ENCODE results near the gene ELF1. TPM values are rescaled to one million over a fixed set of nuclear protein-coding genes. Genes with fewer than 3 reads are reported as not detected.
"Not testable (repeated sequence)": the region's sequence is repeated elsewhere in the genome, so short reads cannot be mapped to it uniquely, and the experiment has no call there.

The ELF1 gene
- total RNA-seq, 4 donors from 2014 or later, result 61.9 to 84.5 (median 71.5) TPM

DNA sequence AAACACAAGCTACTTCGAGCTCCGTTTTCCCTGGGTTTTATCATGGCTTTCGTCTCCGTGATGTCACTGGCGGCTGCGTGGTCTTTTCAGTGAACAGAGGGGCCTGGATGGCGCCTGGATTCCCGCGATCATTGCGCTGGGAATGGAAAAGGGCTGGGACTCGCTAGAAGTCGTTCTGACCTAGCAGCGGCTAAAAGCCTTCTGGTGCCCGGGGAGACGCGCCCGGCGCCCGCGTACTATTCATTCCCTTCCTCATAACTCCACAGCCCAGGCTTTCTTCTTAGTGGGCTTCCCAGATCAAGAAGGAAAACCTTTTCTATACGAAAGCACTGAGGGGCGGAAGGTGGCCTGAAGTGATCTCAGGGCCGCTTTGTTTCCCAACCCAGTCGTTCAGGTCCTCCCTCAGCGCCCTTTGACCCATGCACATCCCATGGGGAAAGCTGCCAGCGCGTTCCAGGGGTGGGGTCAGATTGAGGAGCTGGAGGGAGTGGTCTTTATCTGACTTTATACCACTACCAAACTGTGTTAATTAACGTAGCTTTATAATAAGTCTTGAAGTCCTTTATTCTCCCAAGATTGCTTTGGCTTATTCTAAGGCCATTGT is 96.6 kb downstream of the ELF1 start:
- TF ChIP-seq, protein P1, sequence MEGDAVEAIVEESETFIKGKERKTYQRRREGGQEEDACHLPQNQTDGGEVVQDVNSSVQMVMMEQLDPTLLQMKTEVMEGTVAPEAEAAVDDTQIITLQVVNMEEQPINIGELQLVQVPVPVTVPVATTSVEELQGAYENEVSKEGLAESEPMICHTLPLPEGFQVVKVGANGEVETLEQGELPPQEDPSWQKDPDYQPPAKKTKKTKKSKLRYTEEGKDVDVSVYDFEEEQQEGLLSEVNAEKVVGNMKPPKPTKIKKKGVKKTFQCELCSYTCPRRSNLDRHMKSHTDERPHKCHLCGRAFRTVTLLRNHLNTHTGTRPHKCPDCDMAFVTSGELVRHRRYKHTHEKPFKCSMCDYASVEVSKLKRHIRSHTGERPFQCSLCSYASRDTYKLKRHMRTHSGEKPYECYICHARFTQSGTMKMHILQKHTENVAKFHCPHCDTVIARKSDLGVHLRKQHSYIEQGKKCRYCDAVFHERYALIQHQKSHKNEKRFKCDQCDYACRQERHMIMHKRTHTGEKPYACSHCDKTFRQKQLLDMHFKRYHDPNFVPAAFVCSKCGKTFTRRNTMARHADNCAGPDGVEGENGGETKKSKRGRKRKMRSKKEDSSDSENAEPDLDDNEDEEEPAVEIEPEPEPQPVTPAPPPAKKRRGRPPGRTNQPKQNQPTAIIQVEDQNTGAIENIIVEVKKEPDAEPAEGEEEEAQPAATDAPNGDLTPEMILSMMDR (IDR thresholded peaks at IDR 0.05), result no peak
- TF ChIP-seq POLR2A (IDR thresholded peaks at IDR 0.05), result no peak
- Histone ChIP-seq H3K27ac (peak overlapping the region in 1 of 4 donors; percentile 6), H3K4me1 (peaks cover 7 to 20% (median 7%) of the 10 kb centered on the region in 3 donors), H3K27me3 (no peaks in the 10 kb centered on the region), H3K9me3 (no peaks in the 10 kb centered on the region), H3K4me3 (no peak overlapping the region), H3K36me3 (peaks cover 0 to 7% (median 0%) of the 10 kb centered on the region in 3 donors)
- no peak for DNase-seq
- 53 to 82% methylated on average over 24 to 25 of the region's 28 CpGs for WGBS, 2 donors
- intact Hi-C loops (cut with DNase I), result no loop called here

- 5 to 13% methylated on average over 5 of the region's 5 CpGs for WGBS, 2 donors
- Histone ChIP-seq H3K9me3 (no peaks in the 10 kb centered on the region), H3K4me1 (peaks cover 7 to 20% (median 7%) of the 10 kb centered on the region in 3 donors), H3K4me3 (peak overlapping the region; percentile 55 to 74 (median 64)), H3K36me3 (peaks cover 0 to 4% (median 0%) of the 10 kb centered on the region in 3 donors), H3K27ac (peak overlapping the region; percentile 82 to 90 (median 90)), H3K27me3 (no peaks in the 10 kb centered on the region)
- TF ChIP-seq, protein P1 (IDR thresholded peaks at IDR 0.05), result no peak
- no peak for TF ChIP-seq POLR2A (IDR thresholded peaks at IDR 0.05)
- intact Hi-C loops (cut with DNase I), result no loop called here
- no peak for DNase-seq
Measured at GRCh38 chr13:40920826-40921225, 98.3 kb downstream of the ELF1 start.

DNA sequence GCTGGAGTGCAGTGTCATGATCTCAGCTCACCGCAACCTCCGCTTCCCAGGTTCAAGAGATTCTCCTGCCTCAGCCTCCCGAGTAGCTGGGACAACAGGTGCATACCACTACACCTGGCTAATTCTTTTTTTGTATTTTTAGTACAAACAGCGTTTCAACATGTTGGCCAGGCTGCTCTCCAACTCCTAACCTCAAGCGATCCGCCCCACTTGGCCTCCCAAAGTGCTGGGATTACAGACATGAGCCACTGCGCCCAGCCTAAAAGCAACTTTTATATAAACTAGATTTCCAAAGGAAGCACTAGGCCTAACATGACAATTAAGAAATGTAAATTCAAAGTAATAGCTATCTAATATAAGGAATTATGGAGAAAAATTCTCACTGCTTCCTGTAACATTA is 99.2 kb downstream of the ELF1 start:
- H3K27me3 ChIP-seq; H3K36me3 ChIP-seq; intact Hi-C loops (cut with DNase I); DNase-seq; H3K4me3 ChIP-seq; H3K9me3 ChIP-seq: not testable (repeated sequence)
- 63 to 67% methylated on average over 7 of the region's 7 CpGs for WGBS, 2 donors
- peak overlapping the region in 2 of 4 donors; percentile 90 for H3K27ac ChIP-seq
- H3K4me1 ChIP-seq, result peaks cover 7 to 24% (median 7%) of the 10 kb centered on the region in 3 donors

GRCh38 chr13:40916207-40916998 is 102.7 kb downstream of the ELF1 start:
- H3K4me1 ChIP-seq, result peaks cover 7 to 25% (median 7%) of the 10 kb centered on the region in 3 donors
- H3K4me3 ChIP-seq, result no peak overlapping the region
- no peaks in the 10 kb centered on the region for H3K27me3 ChIP-seq
- DNase-seq, result no peak
- no peak overlapping the region for H3K27ac ChIP-seq
- WGBS, 2 donors, result 72 to 84% methylated on average over 6 of the region's 6 CpGs
- H3K36me3 ChIP-seq, result no peaks in the 10 kb centered on the region
- no peak for TF ChIP-seq POLR2A (IDR thresholded peaks at IDR 0.05)
- TF ChIP-seq, protein P1 (IDR thresholded peaks at IDR 0.05), result no peak
- no peaks in the 10 kb centered on the region for H3K9me3 ChIP-seq
- intact Hi-C loops (cut with DNase I), result no loop called here

DNA sequence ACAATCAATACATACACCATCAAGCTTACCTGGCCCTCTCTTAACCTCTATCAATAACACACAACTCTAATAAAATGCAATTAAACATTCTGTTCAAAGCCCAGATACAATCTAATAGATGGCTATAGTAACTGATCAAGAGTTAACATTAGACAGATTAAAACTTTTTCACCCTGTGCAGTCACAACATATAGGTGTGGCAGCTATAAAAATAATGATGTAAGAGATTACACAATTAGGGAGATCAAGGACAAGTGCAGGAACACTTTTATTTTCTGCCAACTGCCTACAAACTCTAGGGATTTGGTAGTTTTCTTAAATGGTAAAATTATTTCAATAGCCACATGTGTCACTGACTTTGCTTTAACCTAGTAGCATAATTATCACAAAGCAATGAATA is 104.3 kb downstream of the ELF1 start:
- H3K27me3 ChIP-seq; H3K4me3 ChIP-seq; H3K36me3 ChIP-seq; H3K27ac ChIP-seq; DNase-seq; intact Hi-C loops (cut with DNase I); H3K9me3 ChIP-seq: not testable (repeated sequence)
- peaks cover 0 to 12% (median 0%) of the 10 kb centered on the region in 3 donors for H3K4me1 ChIP-seq

DNA sequence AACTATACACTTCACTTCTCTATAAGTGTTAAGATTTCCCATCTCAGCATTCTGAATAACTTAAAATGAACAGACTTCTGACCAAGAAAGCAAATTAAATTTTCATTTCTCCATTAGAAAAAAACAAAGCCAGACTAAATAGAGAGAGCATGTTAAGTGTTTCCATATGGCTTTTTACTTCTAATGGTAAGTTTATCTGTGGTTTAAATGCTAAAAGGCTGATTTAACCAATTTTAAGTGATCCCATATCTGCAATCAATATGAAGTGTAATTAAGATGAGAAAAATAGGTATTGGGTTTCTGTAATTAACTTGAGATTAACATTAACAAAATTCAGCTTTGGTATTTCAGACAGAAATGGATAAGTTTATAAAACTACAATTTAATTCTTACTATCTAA is 107.8 kb downstream of the ELF1 start:
- intact Hi-C loops (cut with DNase I), result no loop called here
- H3K9me3 ChIP-seq, result no peaks in the 10 kb centered on the region

More for the DNA sequence above, 107.8 kb downstream of the ELF1 start:
- Histone ChIP-seq H3K27me3 (no peaks in the 10 kb centered on the region), H3K4me3 (no peak overlapping the region), H3K4me1 (peaks cover 0 to 9% (median 0%) of the 10 kb centered on the region in 3 donors), H3K27ac (no peak overlapping the region), H3K36me3 (no peaks in the 10 kb centered on the region)
- DNase-seq, result no peak
- TF ChIP-seq, protein P1 (IDR thresholded peaks at IDR 0.05), result no peak
- TF ChIP-seq POLR2A (IDR thresholded peaks at IDR 0.05), result no peak

All from esophagus squamous epithelium (tissue), 5 donors.